DND-41 (cell line): ENCODE data around the gene CD99L2.

Experiments
- ATAC-seq: fragments of 200-7000 bp; cut with Tn5 transposase; 3 replicates; pipeline ENCODE4 v1.9.1; 2021; ENCODE audit warnings: low read depth; ENCODE audit not compliant: insufficient read depth
- DNase-seq: peaks from one replicate; pipeline ENCODE4 v3.0.0-alpha.2; 2020
- H2AFZ ChIP-seq: 2 replicates; pipeline ENCODE4 v1.6.0; 2012; ENCODE audit warnings: low read depth, low read length
- H3K27ac ChIP-seq: 2 replicates; pipeline ENCODE4 v1.5.1; 2012; ENCODE audit warnings: low read length, inconsistent platforms
- H3K27me3 ChIP-seq: fragments of 200-600 bp; sonication (generic); 2 replicates; pipeline ENCODE4 v1.6.0; 2012; ENCODE audit warnings: low read length, mild to moderate bottlenecking, inconsistent platforms; ENCODE audit not compliant: insufficient read depth, poor library complexity
- H3K36me3 ChIP-seq: 2 replicates; pipeline ENCODE4 v1.5.1; 2012; ENCODE audit warnings: low read length, inconsistent platforms; ENCODE audit not compliant: insufficient read depth
- H3K4me1 ChIP-seq: 2 replicates; pipeline ENCODE4 v1.5.1; 2012; ENCODE audit warnings: mild to moderate bottlenecking, low read length; ENCODE audit not compliant: insufficient read depth
- H3K4me2 ChIP-seq: 2 replicates; pipeline ENCODE4 v1.6.0; 2012; ENCODE audit warnings: mild to moderate bottlenecking, moderate library complexity, low read length, inconsistent platforms; ENCODE audit not compliant: insufficient read depth
- H3K4me3 ChIP-seq, 2 experiments: fragments of 200-600 bp in 1 of 2; shearing (Covaris generic) in 1 of 2; 2 replicates each; pipeline ENCODE4 v1.5.1; 2012 to 2016; ENCODE audit warnings: inconsistent platforms in 2 of 2, low read length in 2 of 2, mild to moderate bottlenecking in 2 of 2, low read depth in 1 of 2, moderate library complexity in 1 of 2
- H3K79me2 ChIP-seq: 2 replicates; pipeline ENCODE4 v1.6.0; 2012; ENCODE audit warnings: low read length, inconsistent platforms; ENCODE audit not compliant: insufficient read depth
- H3K9ac ChIP-seq: 2 replicates; pipeline ENCODE4 v1.6.0; 2012; ENCODE audit warnings: low read depth, mild to moderate bottlenecking, inconsistent platforms, low read length, moderate library complexity
- H3K9me3 ChIP-seq: 2 replicates; pipeline ENCODE4 v1.5.1; 2012; ENCODE audit warnings: low read length, moderate library complexity, mild to moderate bottlenecking, inconsistent platforms; ENCODE audit not compliant: insufficient read depth, severe bottlenecking
- H4K20me1 ChIP-seq: 2 replicates; pipeline ENCODE4 v1.6.0; 2012; ENCODE audit warnings: low read length; ENCODE audit not compliant: insufficient read depth
- CTCF ChIP-seq: IDR thresholded peaks from 2 replicates; pipeline ENCODE4 v1.5.1; 2012; ENCODE audit warnings: borderline replicate concordance, low read length, moderate library complexity, mild to moderate bottlenecking; ENCODE audit not compliant: poor library complexity, severe bottlenecking; ENCODE audit errors: extremely low read depth
- EZH2 ChIP-seq: IDR thresholded peaks from 3 replicates; pipeline ENCODE4 v1.6.1; 2012; ENCODE audit warnings: borderline replicate concordance, low read depth, mild to moderate bottlenecking, moderate library complexity, low read length, inconsistent platforms; ENCODE audit not compliant: severe bottlenecking

Gene CD99L2

GRCh38 chrX:150768580-150769190, 129.8 kb downstream of the CD99L2 start:
- Histone ChIP-seq H3K36me3 (peaks cover 6% of the 10 kb centered on the region; the same call in 1 of the 2 replicates), H3K79me2 (no peaks in the 10 kb centered on the region), H3K9ac (no peak overlapping the region), H2AFZ (no peak overlapping the region), H3K4me3 (no peak overlapping the region), H3K9me3 (no peaks in the 10 kb centered on the region), H3K4me1 (no peaks in the 10 kb centered on the region), H3K27ac (no peak overlapping the region), H3K27me3 (no peaks in the 10 kb centered on the region), H4K20me1 (no peaks in the 10 kb centered on the region), H3K4me2 (no peak overlapping the region)
- TF ChIP-seq EZH2 (no peak), CTCF (no peak)
- ATAC-seq (no peak), DNase-seq (no peak)

GRCh38 chrX:150768132-150768485, 130.4 kb downstream of the CD99L2 start:
- Histone ChIP-seq H4K20me1 (no peaks in the 10 kb centered on the region), H3K36me3 (peaks cover 11% of the 10 kb centered on the region; the same call in 1 of the 2 replicates), H3K9me3 (no peaks in the 10 kb centered on the region), H2AFZ (no peak overlapping the region), H3K27me3 (no peaks in the 10 kb centered on the region), H3K27ac (no peak overlapping the region), H3K4me3 (no peak overlapping the region), H3K9ac (no peak overlapping the region), H3K4me1 (no peaks in the 10 kb centered on the region), H3K79me2 (no peaks in the 10 kb centered on the region), H3K4me2 (no peak overlapping the region)
- TF ChIP-seq EZH2 (no peak), CTCF (no peak)
- DNase-seq (no peak), ATAC-seq (no peak)

- no peak overlapping the region for H2AFZ ChIP-seq
- TF ChIP-seq CTCF, result no peak
- no peaks in the 10 kb centered on the region for H3K79me2 ChIP-seq
- no peak overlapping the region for H3K27ac ChIP-seq
- no peaks in the 10 kb centered on the region for H4K20me1 ChIP-seq
- ATAC-seq (no peak), DNase-seq (no peak)
- peaks cover 15% of the 10 kb centered on the region; the same call in 1 of the 2 replicates for H3K36me3 ChIP-seq
- H3K9ac ChIP-seq, result no peak overlapping the region
- no peak overlapping the region for H3K4me2 ChIP-seq
- no peaks in the 10 kb centered on the region for H3K9me3 ChIP-seq
- no peaks in the 10 kb centered on the region for H3K4me1 ChIP-seq
- no peaks in the 10 kb centered on the region for H3K27me3 ChIP-seq
- no peak overlapping the region for H3K4me3 ChIP-seq
These were observed 130.9 kb downstream of the CD99L2 start for GRCh38 chrX:150767475-150768131.
